Suppressor macrophage (primary cell): ENCODE measurements around the gene MED12L.

Experiments used
- DNase-seq, 4 experiments: peaks; one replicate each; pipeline ENCODE4 v3.0.0-alpha.2; 2020 to 2022

MED12L gene

GRCh38 chr3:151091685-151092345 is 6.4 kb downstream of the MED12L start:
- no peak for DNase-seq

GRCh38 chr3:151093148-151093547 is 7.7 kb downstream of the MED12L start:
- DNase-seq = no peak

GRCh38 chr3:151093905-151094304 is 8.4 kb downstream of the MED12L start:
- peak in 2 of 4 experiments; percentile 11 to 17 for DNase-seq

GRCh38 chr3:151096716-151097115 is 11.3 kb downstream of the MED12L start:
- no peak for DNase-seq

- DNase-seq = no peak
Observed at GRCh38 chr3:151100076-151100475, 14.6 kb downstream of the MED12L start.

- no peak for DNase-seq
Observed at GRCh38 chr3:151101270-151101969, 16.0 kb downstream of the MED12L start.

GRCh38 chr3:151106311-151106710 is 20.8 kb downstream of the MED12L start:
- no peak for DNase-seq

GRCh38 chr3:151107177-151107576 is 21.7 kb downstream of the MED12L start:
- DNase-seq = no peak

- no peak for DNase-seq
Observed at GRCh38 chr3:151107701-151108100, 22.2 kb downstream of the MED12L start.

GRCh38 chr3:151109286-151109800 is 23.9 kb downstream of the MED12L start:
- no peak for DNase-seq

GRCh38 chr3:151112731-151113130 is 27.3 kb downstream of the MED12L start:
- no peak for DNase-seq

- no peak for DNase-seq
Observed at GRCh38 chr3:151113343-151113742, 27.9 kb downstream of the MED12L start.

- DNase-seq = no peak
Observed at GRCh38 chr3:151117047-151117446, 31.6 kb downstream of the MED12L start.

GRCh38 chr3:151119188-151119587 is 33.7 kb downstream of the MED12L start:
- DNase-seq = no peak

- DNase-seq = no peak
Observed at GRCh38 chr3:151120409-151120808, 34.9 kb downstream of the MED12L start.

- DNase-seq = no peak
Observed at GRCh38 chr3:151121016-151121415, 35.6 kb downstream of the MED12L start.

- no peak for DNase-seq
Observed at GRCh38 chr3:151123827-151124226, 38.4 kb downstream of the MED12L start.

GRCh38 chr3:151124476-151124875 is 39.0 kb downstream of the MED12L start:
- no peak for DNase-seq

GRCh38 chr3:151130428-151130827 is 45.0 kb downstream of the MED12L start:
- DNase-seq = no peak

GRCh38 chr3:151133175-151133574 is 47.7 kb downstream of the MED12L start:
- DNase-seq = no peak

GRCh38 chr3:151133917-151134450 is 48.5 kb downstream of the MED12L start:
- peak in 3 of 4 experiments; percentile 21 to 37 (median 35) for DNase-seq

- DNase-seq = no peak
Observed at GRCh38 chr3:151135541-151136337, 50.3 kb downstream of the MED12L start.

- no peak for DNase-seq
Observed at GRCh38 chr3:151142929-151143328, 57.5 kb downstream of the MED12L start.
